Esophagus squamous epithelium (tissue), 5 donors: ENCODE results near the gene CSHL1. TPM values are rescaled to one million over a fixed set of nuclear protein-coding genes. Genes with fewer than 3 reads are reported as not detected.
"Not testable (repeated sequence)": the region's sequence is repeated elsewhere in the genome, so short reads cannot be mapped to it uniquely, and the experiment has no call there.

Source experiments
- DNase-seq: peaks from one replicate; lab custom pipeline; 2025; lab: John Stamatoyannopoulos, UW
- H3K27ac ChIP-seq, 4 donors: fragments of 200-600 bp; sonication (generic); one replicate each; pipeline ENCODE4 v1.5.1; 2016 to 2019; ENCODE audit warnings: mild to moderate bottlenecking in 1 of 4
- H3K27me3 ChIP-seq, 4 donors: fragments of 200-600 bp; sonication (generic); 1 replicate in 3 of 4; 2 replicates in 1 of 4; pipeline versions ENCODE4 v1.5.1 to v1.6.0; 2017 to 2021; ENCODE audit warnings: antibody characterized with exemption in 1 of 4
- H3K36me3 ChIP-seq, 3 donors: fragments of 200-600 bp; sonication (generic); one replicate each; pipeline ENCODE4 v1.5.1; 2016 to 2019
- H3K4me1 ChIP-seq, 3 donors: fragments of 200-600 bp; sonication (generic); one replicate each; pipeline ENCODE4 v1.5.1; 2017 to 2019
- H3K4me3 ChIP-seq, 4 donors: fragments of 200-600 bp; sonication (generic); 1 replicate in 3 of 4; 2 replicates in 1 of 4; pipeline ENCODE4 v1.5.1; 2016 to 2019; ENCODE audit warnings: mild to moderate bottlenecking in 2 of 4, moderate library complexity in 1 of 4
- H3K9me3 ChIP-seq, 3 donors: fragments of 200-600 bp; sonication (generic); one replicate each; pipeline ENCODE4 v1.5.1; 2016 to 2019
- POLR2A ChIP-seq, 4 donors: fragments of 450-650 bp; IDR thresholded peaks; one replicate each; pipeline ENCODE4 v1.6.1; 2017; ENCODE audit warnings: antibody characterized with exemption in 4 of 4, mild to moderate bottlenecking in 4 of 4, moderate library complexity in 3 of 4
- WGBS, 2 donors: methylation state at CpG; one replicate each; pipeline ENCODE4 v1.1.5; 2018; 5-methylcytosine and 5-hydroxymethylcytosine counted together
- intact Hi-C: fragments of 100-400 bp; cut with DNase I; formaldehyde crosslinking; loops from one replicate; pipeline ENCODE4 v1.15.0; 2022
- total RNA-seq, 4 donors: library from RNA; depleted of rRNA; stranded (reverse); fragments of >200 nt; gene quantifications; one replicate each; pipeline ENCODE4 v1.1.0, GENCODE V29; 2016
- TF ChIP-seq, protein P1 (sequence below), 6 experiments: fragments of 450-650 bp in 4 of 6; fragments of 200-600 bp in 2 of 6; sonication (generic) in 2 of 6; IDR thresholded peaks; one replicate each; pipeline ENCODE4 v1.5.1; 2016 to 2019; ENCODE audit warnings: antibody characterized with exemption in 6 of 6, mild to moderate bottlenecking in 4 of 6, moderate library complexity in 4 of 6
- donor health status: DM: yes; HTN: yes; CAD: no.

The CSHL1 gene
- total RNA-seq, 4 donors from 2014 or later: not detected

DNA sequence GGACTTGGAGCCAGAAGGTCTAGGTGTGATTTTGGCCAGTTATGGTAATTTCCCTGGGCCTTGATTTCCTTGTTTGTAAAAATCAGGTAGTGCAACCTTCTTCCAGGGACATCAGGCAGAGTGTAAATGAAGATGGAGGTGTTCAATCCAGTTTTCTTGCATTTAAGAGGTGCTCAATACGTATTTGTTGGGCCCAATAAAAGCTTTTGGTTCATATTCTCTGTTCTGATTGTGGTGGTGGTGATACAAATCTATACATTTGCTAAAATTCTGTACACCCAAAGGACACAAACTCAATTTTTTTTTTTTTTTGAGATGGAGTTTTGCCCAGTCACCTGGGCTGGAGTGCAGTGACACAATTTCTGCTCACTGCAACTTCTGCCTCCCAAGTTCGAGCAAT, 15.1 kb upstream of the CSHL1 start:
- TF ChIP-seq, protein P1, sequence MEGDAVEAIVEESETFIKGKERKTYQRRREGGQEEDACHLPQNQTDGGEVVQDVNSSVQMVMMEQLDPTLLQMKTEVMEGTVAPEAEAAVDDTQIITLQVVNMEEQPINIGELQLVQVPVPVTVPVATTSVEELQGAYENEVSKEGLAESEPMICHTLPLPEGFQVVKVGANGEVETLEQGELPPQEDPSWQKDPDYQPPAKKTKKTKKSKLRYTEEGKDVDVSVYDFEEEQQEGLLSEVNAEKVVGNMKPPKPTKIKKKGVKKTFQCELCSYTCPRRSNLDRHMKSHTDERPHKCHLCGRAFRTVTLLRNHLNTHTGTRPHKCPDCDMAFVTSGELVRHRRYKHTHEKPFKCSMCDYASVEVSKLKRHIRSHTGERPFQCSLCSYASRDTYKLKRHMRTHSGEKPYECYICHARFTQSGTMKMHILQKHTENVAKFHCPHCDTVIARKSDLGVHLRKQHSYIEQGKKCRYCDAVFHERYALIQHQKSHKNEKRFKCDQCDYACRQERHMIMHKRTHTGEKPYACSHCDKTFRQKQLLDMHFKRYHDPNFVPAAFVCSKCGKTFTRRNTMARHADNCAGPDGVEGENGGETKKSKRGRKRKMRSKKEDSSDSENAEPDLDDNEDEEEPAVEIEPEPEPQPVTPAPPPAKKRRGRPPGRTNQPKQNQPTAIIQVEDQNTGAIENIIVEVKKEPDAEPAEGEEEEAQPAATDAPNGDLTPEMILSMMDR (IDR thresholded peaks at IDR 0.05): no peak
- no peak for TF ChIP-seq POLR2A (IDR thresholded peaks at IDR 0.05)
- WGBS, 2 donors: 79 to 91% methylated on average over 2 of the region's 2 CpGs
- H3K36me3 ChIP-seq: no peaks in the 10 kb centered on the region
- intact Hi-C loops: loop anchor here (10.0 kb wide), 1 partner anchor 99 kb away; the partner anchor contains the start of gene ICAM2
- H3K4me3 ChIP-seq: no peak overlapping the region
- no peaks in the 10 kb centered on the region for H3K9me3 ChIP-seq
- H3K27me3 ChIP-seq: no peaks in the 10 kb centered on the region
- DNase-seq: no peak
- no peak overlapping the region for H3K27ac ChIP-seq
- H3K4me1 ChIP-seq: peaks cover 5 to 18% (median 5%) of the 10 kb centered on the region in 3 donors

DNA sequence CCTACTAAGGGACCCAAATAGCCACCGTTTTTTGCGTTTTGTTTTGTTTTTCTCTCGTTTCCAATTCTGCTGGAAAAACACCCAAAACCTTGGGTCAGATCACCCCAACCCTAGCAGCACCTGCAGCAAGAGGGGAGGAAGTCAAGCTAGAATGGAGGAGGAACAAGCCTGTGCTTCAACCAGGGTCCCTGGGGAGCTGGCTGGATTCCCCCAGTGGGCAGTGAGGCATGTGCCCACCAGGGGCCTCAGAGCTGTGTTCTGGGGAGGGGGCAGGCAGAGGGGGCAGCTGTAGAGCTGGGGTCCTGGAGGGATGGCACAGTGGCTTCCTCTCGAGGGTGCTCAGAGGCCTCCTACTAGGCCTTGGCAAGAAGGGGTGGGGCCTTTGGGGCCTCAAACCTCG, 14.6 kb upstream of the CSHL1 start:
- peaks cover under 1 to 13% (median 1%) of the 10 kb centered on the region in 3 donors for H3K4me1 ChIP-seq
- DNase-seq: no peak
- H3K27ac ChIP-seq: no peak overlapping the region
- intact Hi-C loops: loop anchor here (10.0 kb wide), 1 partner anchor 99 kb away; the partner anchor contains the start of gene ICAM2
- no peaks in the 10 kb centered on the region for H3K27me3 ChIP-seq
- H3K36me3 ChIP-seq: no peaks in the 10 kb centered on the region
- no peak for TF ChIP-seq POLR2A (IDR thresholded peaks at IDR 0.05)
- TF ChIP-seq, protein P1 (IDR thresholded peaks at IDR 0.05): no peak
- 70 to 94% methylated on average over 2 to 3 of the region's 5 CpGs for WGBS, 2 donors
- no peak overlapping the region for H3K4me3 ChIP-seq
- H3K9me3 ChIP-seq: no peaks in the 10 kb centered on the region

DNA sequence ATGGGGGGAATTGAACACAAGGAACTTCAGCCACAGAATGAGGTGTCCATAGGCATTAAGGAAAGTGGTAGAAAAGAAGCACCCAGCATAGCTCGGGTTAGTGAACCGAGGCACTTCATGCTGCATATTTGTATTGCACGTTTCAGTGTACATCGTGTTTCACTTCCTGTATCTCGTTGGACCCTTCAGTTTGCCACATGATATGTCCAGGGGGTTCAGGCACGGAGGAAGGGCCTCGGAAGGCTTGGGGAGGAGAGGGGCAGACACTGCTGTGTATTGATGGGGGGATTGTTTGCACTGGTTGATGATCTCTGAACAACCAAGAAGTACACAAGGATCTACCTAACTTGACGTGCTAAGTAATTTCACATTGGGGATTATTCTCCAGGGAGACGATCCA, 11.3 kb upstream of the CSHL1 start:
- DNase-seq, H3K36me3 ChIP-seq, H3K9me3 ChIP-seq, H3K4me1 ChIP-seq, H3K4me3 ChIP-seq, H3K27ac ChIP-seq: not testable (repeated sequence)
- peaks cover 0 to 14% (median 0%) of the 10 kb centered on the region in 4 donors for H3K27me3 ChIP-seq
- intact Hi-C loops: loop anchor here (10.0 kb wide), 1 partner anchor 102 kb away; the partner anchor contains the start of gene ICAM2
- WGBS, 2 donors: 73 to 74% methylated on average over 9 of the region's 9 CpGs

DNA sequence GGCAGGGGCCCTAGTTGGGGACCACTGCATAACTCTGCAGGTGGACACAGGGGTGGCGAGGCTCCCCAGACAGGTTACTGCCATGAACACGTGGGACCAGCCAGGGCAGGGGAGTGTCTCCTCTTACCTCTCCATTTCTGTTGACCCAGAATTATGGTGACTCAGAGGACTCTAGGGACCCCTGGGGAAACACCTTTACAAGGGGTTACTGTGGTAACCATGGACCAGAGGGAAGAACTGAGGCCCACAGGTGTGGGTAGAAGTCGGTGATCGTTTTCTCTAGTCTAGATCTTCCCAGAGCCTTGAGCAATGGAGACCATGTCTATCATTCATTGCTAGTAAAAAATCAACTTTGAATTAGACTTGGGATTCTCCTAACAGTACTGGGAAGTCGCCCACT, 9.7 kb upstream of the CSHL1 start:
- H3K4me3 ChIP-seq, H3K4me1 ChIP-seq, H3K9me3 ChIP-seq, H3K36me3 ChIP-seq, DNase-seq, H3K27ac ChIP-seq: not testable (repeated sequence)
- intact Hi-C loops: loop anchor here (10.0 kb wide), 1 partner anchor 104 kb away; the partner anchor contains the start of gene ICAM2
- H3K27me3 ChIP-seq: peaks cover 0 to 14% (median 0%) of the 10 kb centered on the region in 4 donors
- WGBS, 2 donors: 80 to 84% methylated on average over 4 to 5 of the region's 5 CpGs

DNA sequence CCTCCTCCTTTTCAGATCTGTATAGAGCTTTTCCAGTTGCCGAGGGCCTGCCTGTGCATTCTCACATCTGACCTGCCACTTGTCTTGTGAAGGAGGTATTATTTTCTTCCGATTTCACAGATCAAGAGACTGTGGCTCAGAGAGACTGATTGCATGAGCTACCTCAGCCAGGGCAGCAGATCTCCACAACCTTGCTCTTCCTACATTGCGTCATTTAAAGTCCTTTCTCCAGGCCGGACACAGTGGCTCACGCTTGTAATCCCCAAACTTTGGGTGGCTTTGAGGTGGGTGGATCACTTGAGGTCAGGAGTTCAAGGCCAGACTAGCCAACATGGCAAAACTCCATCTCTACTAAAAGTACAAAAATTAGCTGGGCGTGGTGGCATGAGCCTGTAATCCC, 9.0 kb upstream of the CSHL1 start:
- H3K4me3 ChIP-seq, DNase-seq, H3K9me3 ChIP-seq, H3K4me1 ChIP-seq, H3K36me3 ChIP-seq, H3K27ac ChIP-seq: not testable (repeated sequence)
- intact Hi-C loops: loop anchor here (10.0 kb wide), 1 partner anchor 105 kb away; the partner anchor contains the start of gene ICAM2
- H3K27me3 ChIP-seq: peaks cover 0 to 14% (median 0%) of the 10 kb centered on the region in 4 donors
- WGBS, 2 donors: 78 to 81% methylated on average over 6 of the region's 6 CpGs

DNA sequence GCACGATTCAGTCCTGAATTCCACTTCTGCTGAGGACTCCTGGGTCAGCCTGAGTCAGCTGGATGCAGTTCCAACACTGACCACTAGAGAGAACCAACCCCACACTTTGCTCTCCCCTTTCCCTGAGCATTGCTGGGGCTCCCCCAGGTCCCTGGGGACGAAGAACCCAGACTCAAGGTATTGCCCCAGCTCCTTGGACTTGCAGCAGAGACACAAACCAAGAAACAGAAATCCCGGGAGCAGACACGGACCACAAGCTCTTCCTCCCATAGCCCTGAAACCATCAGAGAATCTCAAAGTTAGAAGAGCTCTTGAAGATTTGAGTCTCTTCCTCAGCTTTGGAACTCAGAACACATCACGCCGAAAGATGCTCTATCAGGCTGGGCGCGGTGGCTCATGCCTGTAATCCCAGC, 8.3 kb upstream of the CSHL1 start:
- intact Hi-C loops: loop anchor here (10.0 kb wide), 1 partner anchor 215 kb away; the partner anchor contains the start of gene ERN1
- Histone ChIP-seq H3K27me3 (peaks cover 0 to 14% (median 0%) of the 10 kb centered on the region in 4 donors), H3K9me3 (no peaks in the 10 kb centered on the region), H3K36me3 (no peaks in the 10 kb centered on the region), H3K27ac (no peak overlapping the region), H3K4me3 (no peak overlapping the region), H3K4me1 (peaks cover 0 to 5% (median 0%) of the 10 kb centered on the region in 3 donors)
- WGBS, 2 donors: 45 to 53% methylated on average over 4 to 8 of the region's 8 CpGs
- DNase-seq: no peak
- TF ChIP-seq POLR2A (IDR thresholded peaks at IDR 0.05): no peak
- TF ChIP-seq, protein P1 (IDR thresholded peaks at IDR 0.05): peak; percentile 93 to 96 (median 94)

DNA sequence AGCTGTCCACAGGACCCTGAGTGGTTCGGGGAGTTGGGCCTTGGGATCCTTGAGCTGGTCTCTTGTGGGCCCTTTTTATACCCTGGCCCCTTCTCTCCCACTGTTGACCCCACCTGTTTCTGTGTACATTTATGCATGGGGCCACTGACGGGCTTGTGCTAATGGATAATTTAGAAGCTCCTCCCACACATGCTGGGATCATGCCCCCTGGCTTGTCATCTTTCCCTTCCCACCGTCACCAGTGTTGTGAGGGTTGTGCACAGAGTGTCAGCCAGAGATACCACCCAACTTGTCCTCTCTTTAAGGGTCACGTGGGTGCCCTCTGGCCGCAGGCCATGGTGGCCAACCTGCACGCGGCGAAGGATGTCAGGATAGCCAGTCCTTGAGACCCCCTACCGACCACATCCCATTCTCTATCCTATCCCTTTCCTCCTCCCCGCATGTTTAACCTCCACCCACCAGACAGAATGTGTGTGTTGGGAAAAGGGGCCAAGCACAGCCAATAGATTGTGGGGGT, 7.8 kb upstream of the CSHL1 start, which contains the start of gene GH1:
Gene GH1, minus strand, starts transcription at position 51 of the 517 bp plus-strand sequence. CDS start 63 bp downstream, outside the sequence.
- not testable (repeated sequence) for H3K4me1 ChIP-seq, H3K36me3 ChIP-seq, DNase-seq, H3K4me3 ChIP-seq, H3K27ac ChIP-seq, H3K9me3 ChIP-seq
- intact Hi-C loops: loop anchor here (10.0 kb wide), 1 partner anchor 216 kb away; the partner anchor contains the start of gene ERN1
- peaks cover 0 to 14% (median 0%) of the 10 kb centered on the region in 4 donors for H3K27me3 ChIP-seq
- 38 to 53% methylated on average over 6 to 9 of the region's 10 CpGs for whole genome bisulfite sequencing, 2 donors
